HG03354 (cell line): ENCODE results near the gene KRT37.

Experiments used
- ATAC-seq: cut with Tn5 transposase; IDR thresholded peaks from one replicate; pipeline ENCODE4 v1.9.1; 2021; ENCODE audit warnings: mild to moderate bottlenecking; ENCODE audit not compliant: unreplicated experiment, poor library complexity, severe bottlenecking

Gene KRT37

DNA sequence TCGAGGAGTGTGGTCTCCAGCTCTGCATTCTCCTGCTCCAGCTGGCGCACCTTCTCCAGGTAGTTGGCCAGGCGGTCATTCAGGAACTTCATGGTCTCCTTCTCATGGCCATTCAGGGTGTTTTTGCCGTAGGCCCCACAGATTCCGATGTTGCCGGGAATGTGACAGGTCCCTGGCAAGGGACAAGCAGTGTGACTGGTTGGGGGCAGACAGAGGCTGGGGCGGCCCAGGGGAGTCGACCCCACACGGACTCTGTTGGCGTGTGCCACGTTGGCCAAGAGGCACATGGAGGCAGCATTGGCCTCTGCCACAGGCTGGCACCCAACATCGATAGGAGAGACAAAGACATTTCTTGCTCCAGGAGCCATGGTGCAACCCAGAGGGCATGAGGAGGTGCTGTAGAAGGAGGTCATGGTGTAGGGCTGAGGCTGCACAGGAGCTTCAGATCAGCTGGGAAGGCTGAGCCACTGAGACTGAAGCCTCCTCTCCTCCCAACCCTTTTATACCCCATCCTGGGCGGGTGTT is at the start of gene KRT37:
KRT37 (minus strand) TSS at position 475 of the 525 bp plus-strand sequence; CDS start at position 413, 62 bp downstream.
- no peak for ATAC-seq

DNA sequence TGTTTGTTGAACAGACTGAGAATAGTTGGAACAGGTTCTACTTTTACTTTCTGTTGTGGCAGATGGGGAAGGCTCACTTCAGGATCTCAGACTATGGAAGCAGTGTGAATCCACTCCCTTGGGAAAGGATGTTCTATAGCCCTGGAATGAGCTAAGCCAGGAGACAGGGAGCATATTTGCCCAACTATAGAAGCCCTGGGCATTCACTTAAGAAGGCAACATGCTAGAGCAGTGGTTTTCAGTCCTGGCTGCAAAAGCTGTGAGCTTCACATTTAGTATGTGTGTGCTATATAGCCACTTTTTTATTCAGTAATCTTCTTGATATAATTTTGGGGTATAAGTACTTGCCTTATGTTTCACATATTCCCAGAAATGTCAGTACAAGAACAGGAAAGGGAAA is 44.0 kb upstream of the KRT37 start:
- no peak for ATAC-seq

DNA sequence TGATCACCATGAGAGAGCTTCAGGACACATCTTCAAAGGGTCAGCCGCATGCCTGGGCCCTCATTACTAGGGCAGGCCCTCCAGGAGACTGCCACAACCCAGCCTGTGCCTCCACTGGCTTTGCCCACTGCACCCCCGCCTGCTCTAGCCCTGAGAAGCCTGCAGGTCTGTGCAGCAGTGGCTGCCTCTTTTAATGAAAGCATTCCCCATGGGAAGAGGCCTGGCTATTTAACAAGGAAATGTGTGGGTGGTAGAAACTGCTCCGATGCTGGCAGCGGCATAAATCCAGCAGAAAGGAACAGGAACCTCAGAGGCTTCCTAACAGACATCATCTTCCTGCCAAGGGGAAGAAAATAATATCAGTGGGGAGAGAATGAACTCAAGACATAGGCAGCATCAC is 43.2 kb upstream of the KRT37 start:
- no peak for ATAC-seq

DNA sequence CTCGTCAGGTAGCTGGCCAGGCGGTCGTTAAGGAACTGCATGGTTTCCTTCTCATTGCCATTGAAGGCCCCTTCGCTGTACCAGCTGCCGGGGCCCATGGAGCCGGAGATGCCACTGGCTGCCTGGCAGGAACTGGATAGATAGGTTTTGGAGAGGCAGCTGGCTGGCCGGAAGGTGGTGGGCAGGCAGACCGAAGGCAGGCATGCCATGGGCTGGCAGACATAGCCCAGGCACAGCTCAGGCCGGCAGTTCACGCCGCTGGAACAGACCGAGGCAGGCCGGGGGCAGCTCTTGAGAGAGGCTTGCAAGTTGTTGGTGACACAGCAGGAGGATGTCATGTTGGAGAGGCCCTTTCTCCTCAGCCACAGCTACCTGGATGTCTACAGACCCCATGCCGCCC is 42.6 kb upstream of the KRT37 start, which contains the start of gene KRT32:
KRT32 (minus strand) TSS at position 399 of the 400 bp plus-strand sequence; CDS start at position 338, 61 bp downstream.
- no peak for ATAC-seq

DNA sequence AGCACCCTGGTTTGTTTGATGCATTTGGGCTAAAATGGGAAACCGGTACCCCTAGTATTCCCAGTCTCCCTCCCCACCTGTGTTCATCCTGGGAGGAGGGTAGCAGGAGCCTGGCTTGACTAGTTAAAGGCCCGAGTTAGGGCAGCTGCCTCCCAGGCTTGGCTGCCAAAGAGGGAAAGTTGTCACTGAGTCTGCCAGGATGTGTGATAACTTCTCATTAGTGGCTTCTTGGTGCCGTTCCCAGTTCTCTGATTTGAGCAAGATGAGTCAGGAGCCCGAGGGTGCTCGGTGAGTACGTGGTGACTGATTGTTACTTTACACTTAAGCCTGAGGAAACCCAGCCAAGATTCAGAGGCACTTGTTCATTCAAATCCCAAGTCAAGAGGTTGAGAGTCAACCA is 40.3 kb upstream of the KRT37 start:
- ATAC-seq = no peak

DNA sequence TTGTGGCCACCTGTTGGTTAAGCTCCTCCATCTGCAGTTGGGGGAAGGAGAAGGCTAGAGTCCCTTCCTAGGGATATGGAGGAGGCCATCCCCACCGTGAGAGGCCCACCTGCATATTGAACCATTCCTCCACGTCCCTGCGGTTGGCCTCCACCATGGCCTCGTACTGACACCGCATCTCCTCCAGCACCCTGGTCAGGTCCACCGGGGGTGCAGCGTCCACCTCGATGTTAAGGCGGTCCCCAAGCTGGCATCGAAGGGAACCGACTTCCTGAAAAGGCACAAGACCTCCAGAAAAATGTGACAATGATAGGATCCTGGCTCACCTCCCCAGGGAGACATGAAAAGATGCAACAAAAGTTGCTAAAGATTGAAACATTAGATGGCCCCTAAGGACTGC is 39.8 kb upstream of the KRT37 start:
- no peak for ATAC-seq

DNA sequence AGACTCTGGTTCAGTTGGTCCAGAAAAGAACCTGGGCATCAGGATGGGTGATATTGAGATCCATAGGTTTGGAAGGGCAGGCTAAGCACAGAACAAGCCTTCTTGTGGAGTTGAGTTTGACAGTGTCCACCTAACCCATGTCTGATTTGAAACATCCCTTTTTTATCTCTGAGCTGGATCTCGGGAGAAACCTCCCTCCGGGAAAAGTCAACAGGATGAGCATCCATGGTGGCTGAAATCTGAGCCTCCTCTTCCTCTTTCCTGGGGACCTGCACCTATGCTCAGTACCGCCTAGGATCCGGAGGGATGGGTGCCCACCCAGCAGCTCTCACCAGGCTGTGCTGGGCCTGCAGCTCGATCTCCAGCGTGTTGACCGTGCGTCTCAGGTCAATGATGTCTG is 39.4 kb upstream of the KRT37 start:
- ATAC-seq = no peak

DNA sequence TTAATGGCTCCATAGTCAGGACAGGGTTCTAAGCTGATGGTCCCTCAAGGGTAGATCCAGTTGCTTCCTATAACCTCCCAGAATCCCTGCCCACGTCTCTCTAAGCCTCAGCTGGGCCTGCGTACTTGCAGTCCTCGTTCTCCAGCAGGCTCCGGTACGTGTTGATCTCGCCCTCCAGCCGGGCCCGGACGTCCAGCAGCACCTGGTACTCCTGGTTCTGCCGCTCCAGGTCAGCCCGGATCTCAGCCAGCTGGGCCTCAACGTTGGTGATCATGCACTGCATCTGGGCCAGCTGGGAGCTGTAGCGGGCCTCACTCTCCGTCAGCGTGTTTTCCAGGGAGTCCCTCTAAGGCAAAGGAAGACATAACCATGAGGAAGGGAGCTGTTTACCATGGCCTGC is 38.3 kb upstream of the KRT37 start:
- no peak for ATAC-seq

DNA sequence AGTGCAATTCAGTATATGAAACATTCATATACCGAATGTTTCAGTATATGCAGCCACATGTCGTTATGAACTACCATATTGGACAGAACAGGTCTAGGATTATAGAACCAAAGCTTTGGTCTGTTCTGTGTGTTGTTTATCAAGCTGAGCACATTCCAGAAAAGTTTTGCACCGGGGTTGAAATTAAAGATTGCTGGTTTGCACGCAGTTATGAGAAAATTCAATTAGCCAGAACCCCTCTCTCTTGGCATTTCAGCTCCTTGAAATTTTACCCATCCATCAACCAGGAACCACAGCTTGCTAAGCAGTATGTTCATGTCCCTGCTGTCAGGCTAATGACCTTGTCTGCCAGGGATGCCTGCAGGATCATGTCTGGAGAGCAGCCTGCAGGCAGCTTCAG is 33.3 kb upstream of the KRT37 start:
- ATAC-seq = no peak

DNA sequence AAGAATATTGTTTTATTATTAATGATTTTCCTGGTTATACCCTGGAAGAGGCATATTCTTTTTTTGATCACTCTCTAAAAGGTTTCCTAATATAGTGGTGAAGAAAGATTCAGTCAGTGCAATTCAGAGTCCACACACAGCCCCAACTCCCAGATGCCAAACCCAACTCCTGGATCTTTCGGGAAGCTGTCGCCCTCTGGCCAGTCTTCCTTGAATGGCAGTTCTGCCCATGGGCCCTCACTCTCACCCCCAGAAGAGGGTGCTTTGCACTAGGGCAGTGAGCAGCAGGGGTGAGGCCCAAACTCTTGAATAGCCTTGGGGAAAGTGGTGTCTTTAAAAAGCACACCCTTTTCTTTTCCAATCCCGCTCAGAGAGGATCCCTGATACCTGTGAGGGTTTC is 31.8 kb upstream of the KRT37 start:
- ATAC-seq = no peak

DNA sequence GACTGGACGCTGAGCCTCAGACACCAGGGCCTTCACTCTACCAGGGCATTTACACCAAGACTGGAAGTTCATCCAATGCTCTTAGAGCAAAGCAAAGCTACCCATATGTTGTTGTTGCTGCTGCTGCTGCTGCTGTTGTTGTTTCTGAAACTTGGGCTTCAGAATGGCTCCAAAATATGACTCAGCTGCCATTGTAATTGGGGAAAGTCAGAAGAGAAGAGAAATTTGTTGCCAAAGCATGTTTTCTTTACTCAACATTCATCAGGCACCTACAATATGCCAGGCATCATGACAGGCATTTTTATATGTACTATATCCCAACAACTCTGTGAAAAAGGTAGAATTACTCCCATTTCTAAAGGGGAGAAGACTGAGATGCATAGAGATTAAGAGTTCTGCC is 30.9 kb upstream of the KRT37 start:
- ATAC-seq = no peak

DNA sequence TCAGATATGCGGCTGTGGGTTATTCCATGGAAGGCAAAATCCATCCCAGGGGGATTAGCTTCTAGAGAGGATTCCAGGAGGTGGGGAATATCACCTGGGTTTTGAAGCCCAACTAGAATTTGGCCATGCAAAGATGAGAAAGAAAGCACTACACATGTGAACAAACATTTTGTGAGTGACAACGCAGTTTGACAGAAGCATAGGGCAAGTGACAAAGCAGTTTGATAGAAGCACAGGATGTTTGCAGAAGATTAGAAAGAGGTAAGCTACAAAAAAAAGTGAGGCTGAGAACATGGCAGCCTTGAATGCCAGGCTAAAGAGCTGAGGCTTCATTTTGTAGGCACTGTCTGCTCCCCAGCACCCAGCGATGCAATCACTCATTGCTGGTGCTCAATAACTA is 28.7 kb upstream of the KRT37 start:
- ATAC-seq = no peak

DNA sequence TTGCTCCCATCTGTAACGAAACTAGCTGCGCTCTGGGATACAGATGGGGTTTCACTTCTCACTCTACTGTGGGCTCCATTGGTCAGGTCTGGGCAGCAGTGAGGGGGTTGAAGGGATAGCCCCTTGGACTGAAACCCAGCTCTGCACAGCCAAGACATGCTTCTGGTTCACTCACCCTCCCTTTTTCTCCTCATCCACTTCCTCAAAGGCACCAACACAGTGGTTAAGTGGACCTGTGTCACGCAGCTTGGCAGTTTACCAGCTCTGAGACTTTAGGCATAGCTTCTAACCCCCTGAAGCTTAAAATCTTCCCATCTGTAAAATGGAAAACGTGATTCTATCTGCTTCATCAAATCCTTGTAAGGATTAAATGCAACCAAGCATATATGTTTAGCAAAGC is 27.9 kb upstream of the KRT37 start:
- ATAC-seq = no peak

DNA sequence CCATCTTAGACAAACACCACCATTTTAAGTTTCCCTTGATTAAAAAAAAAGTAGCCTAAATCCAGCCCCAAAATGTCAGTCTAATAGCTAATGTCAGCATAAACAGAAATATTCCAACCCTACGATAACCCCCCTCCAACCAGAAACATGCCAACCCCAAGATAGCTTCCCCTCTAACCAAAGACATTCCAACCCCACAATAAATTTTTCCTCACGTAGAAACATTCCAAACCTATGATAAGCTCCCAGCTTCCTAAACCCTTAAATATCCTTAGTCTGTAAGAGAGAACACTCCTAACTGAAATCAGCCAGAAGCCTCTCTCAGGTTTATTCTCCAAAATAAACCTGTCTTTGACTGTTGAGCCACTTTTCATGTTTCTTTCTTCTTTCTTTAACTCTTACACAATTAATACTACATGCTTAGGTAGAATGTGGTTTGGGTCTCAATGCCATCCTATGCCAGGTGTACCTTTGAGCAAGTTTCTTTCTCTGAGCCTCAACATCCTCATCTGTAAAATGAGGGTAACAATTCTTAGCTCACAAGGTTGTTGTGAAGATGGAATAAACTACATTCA is 26.9 kb upstream of the KRT37 start:
- ATAC-seq = no peak

DNA sequence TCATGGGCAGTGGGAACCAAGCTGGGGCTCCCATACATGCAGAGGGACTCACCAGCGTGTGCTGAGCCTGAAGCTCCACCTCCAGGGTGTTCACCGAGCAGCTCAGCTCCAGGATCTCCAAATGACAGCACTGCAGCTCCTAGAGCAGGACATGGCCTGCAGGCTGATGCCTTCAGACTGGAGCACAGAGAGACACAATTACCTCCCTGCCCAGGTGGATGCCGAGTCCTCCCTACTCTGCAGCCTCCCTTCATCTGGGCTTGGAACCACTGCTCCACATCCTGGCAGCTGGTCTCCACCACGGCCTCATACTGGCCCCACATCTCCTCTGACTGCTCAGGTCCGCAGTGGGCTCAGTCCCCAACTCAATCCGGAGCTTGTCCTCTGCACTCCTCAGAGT is 24.6 kb upstream of the KRT37 start:
- ATAC-seq = no peak

DNA sequence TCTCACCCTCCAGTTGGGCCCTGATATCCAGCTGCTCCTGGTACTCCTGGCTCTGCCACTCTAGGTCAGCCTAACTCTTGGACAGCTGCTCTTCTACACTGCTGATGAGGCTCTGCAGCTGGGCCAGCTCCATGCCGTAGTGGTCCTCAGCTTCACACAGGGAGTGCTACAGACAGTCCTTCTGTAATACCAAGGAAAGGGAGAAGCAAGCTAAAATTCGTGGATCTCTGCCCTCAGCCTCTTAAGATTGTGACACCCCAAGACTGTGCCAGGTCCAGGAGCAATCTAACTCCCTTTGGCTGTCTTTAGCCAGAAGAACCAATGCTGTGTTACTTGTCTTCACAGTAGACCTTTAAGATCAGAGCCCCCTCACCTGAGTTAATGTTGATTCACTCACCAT is 24.1 kb upstream of the KRT37 start:
- ATAC-seq = no peak

DNA sequence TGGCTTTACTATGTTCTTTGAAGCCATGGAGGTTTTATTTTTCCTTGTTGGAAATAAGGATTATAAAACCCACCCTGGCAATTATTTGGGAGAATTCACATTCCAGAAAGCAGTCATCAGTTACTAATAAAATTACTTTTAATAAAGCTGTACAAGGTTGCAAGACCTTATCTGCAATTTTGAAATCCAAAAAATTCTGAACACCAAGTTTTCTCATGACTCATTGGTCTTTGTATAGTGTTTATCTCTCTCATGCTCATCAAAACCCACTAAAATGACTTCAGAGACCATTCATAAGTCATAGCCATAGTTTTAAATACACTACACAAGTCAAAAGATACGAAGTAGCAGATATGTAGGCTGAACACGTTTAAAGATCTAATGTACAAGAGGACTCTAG is 22.4 kb upstream of the KRT37 start:
- ATAC-seq = no peak

DNA sequence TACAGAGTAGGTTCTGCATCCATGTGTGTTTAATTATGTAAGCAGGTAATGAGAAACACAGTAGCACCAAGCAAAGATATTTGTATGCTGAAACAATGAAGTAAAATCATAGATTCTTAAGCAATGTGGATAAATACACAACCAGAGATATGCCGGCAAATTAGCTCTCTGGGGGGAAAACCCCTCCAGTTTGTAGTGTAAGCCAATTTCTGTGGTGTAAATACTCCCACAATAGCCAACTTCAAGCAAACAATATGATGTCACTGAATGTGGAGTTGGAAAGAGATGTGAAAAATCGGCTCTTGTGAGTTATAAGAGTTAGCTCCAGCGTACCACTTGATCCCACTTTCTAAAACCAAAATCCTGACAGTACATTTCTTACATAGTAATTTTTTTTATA is 20.3 kb upstream of the KRT37 start:
- no peak for ATAC-seq

DNA sequence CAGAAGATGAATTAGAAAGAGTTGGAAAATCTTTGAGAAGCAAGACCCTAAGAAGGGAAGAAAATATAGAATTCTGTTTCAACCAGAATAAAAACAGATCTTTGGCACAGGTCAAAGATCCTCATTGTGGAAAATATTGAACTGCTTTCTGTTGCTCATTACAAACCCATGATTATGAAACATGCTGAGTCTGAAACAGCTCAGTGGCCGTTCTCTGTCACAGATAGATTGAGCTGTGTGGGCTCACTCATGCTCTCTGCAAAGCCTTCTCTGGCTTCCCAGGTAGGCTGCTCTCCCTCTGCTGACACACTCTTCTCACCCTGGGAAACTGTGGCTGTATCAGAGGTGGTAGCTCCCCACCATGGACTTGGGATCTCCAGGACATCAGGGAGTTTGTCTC is 19.8 kb upstream of the KRT37 start:
- ATAC-seq = no peak

DNA sequence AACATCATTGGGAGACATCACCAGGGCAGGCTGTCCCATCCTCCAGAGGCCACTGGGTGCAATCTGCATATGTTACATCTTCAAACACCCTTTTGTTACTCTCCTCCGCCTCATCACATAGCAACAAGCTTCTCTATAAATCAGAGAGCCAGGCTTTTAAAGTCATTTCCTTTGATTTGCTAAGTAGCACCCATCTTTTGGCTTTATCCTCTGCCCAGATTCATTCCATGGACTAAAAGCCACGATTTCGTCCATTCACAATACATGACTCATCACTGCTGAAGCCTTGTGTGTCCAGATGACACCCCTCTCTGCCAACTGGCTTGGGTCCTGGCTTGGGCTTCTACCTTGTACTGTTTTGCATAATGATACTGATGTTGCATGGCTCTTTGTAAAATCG is 18.4 kb upstream of the KRT37 start:
- no peak for ATAC-seq

DNA sequence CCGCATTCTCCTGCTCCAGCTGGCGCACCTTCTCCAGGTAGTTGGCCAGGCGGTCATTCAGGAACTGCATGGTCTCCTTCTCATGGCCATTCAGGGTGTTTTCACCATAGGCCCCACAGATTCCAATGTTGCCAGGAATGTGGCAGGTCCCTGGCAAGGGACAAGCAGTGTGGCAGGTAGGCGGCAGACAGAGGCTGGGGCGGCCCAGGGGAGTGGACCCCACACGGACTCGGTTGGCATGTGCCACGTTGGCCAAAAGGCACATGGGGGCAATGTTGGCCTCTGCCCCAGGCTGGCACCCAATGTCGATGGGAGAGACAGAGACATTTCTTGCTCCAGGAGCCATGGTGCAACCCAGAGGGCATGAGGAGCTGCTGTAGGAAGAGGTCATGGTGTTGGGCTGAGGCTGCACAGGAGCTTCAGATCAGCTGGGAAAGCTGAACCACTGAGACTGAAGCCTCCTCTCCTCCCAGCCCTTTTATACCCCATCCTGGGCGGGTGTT is 16.2 kb upstream of the KRT37 start, which contains the start of gene KRT38:
KRT38 (minus strand) TSS at position 453 of the 503 bp plus-strand sequence; CDS start at position 391, 62 bp downstream.
- ATAC-seq = no peak

DNA sequence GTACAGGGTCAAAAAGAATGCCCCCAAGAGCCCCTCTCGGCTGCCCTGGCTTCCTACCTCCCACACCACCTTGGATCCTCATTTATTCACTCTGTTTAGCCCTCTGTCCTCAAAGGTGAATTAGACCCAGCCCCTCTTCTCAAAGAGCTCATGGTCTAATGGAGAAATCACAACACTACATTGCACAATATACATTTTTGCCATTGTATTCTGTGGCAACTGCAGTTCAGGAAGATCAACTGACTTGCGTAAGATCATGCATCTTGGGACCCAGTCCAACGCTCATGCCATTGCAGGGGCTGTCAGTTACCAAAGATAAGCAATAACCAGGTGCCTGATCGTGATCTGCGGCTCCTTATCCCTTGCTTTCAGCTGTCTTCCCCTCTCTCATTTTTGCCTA is 15.0 kb upstream of the KRT37 start:
- ATAC-seq = no peak
